HG02973 (cell line): ENCODE results near the gene ACYP1.

Source experiments
- ATAC-seq: cut with Tn5 transposase; IDR thresholded peaks from one replicate; pipeline ENCODE4 v1.9.1; 2021; ENCODE audit warnings: moderate library complexity; ENCODE audit not compliant: unreplicated experiment

The ACYP1 gene

GRCh38 chr14:75063491-75064204, at the start of gene ACYP1:
Gene ACYP1, minus strand, starts transcription at chr14:75064024. Its CDS starts 471 bp downstream, at chr14:75063553.
- peak; percentile 97 for ATAC-seq

GRCh38 chr14:75109877-75110276, 46.1 kb upstream of the ACYP1 start:
- no peak for ATAC-seq

- no peak for ATAC-seq
These were observed 43.4 kb upstream of the ACYP1 start for GRCh38 chr14:75107186-75107585.

GRCh38 chr14:75101491-75101890, 37.7 kb upstream of the ACYP1 start:
- ATAC-seq: no peak

- no peak for ATAC-seq
These were observed 34.9 kb upstream of the ACYP1 start for GRCh38 chr14:75098682-75099081.

- no peak for ATAC-seq
These were observed 34.4 kb upstream of the ACYP1 start for GRCh38 chr14:75098212-75098611.

GRCh38 chr14:75096959-75097358, 33.1 kb upstream of the ACYP1 start:
- ATAC-seq: no peak

GRCh38 chr14:75095690-75096089, 31.9 kb upstream of the ACYP1 start:
- no peak for ATAC-seq

- ATAC-seq: no peak
These were observed 31.1 kb upstream of the ACYP1 start for GRCh38 chr14:75094896-75095295.

- ATAC-seq: no peak
These were observed 28.9 kb upstream of the ACYP1 start for GRCh38 chr14:75092698-75093097.

GRCh38 chr14:75091251-75091650, 27.4 kb upstream of the ACYP1 start:
- ATAC-seq: no peak

GRCh38 chr14:75090353-75090752, 26.5 kb upstream of the ACYP1 start:
- ATAC-seq: no peak

- no peak for ATAC-seq
These were observed 24.9 kb upstream of the ACYP1 start for GRCh38 chr14:75088566-75089373.

GRCh38 chr14:75088153-75088552, 24.3 kb upstream of the ACYP1 start:
- ATAC-seq: no peak

GRCh38 chr14:75084513-75084912, 20.7 kb upstream of the ACYP1 start:
- no peak for ATAC-seq

GRCh38 chr14:75083271-75083670, 19.4 kb upstream of the ACYP1 start:
- no peak for ATAC-seq

GRCh38 chr14:75081660-75082229, 17.9 kb upstream of the ACYP1 start:
- no peak for ATAC-seq

GRCh38 chr14:75079521-75079920, 15.7 kb upstream of the ACYP1 start:
- no peak for ATAC-seq

- no peak for ATAC-seq
These were observed 14.0 kb upstream of the ACYP1 start for GRCh38 chr14:75077794-75078193.

GRCh38 chr14:75070383-75070782, 6.6 kb upstream of the ACYP1 start:
- no peak for ATAC-seq

- no peak for ATAC-seq
These were observed 6.0 kb upstream of the ACYP1 start for GRCh38 chr14:75069811-75070145.
